HepG2 (cell line): Measurements from ENCODE around the gene ZNF680. TPM values are rescaled to one million over a fixed set of nuclear protein-coding genes. Genes with fewer than 3 reads are reported as not detected.

Source experiments
- ATAC-seq: fragments of 200-7000 bp; cut with Tn5 transposase; 3 replicates; pipeline ENCODE4 v1.9.1; 2020; ENCODE audit warnings: mild to moderate bottlenecking, moderate library complexity
- BruUV-seq: library from RNA; stranded (reverse); fragments of 400-500 nt; replicated peaks from 2 replicates; lab custom pipeline; 2021; lab: Mats Ljungman, UMichigan
- CTCF ChIA-PET: fragments of 300-600 bp; formaldehyde crosslinking; extraction: SDS; loops from one replicate; lab custom pipeline; 2021; ENCODE audit warnings: low total read pairs, inconsistent platforms, low intra/inter-chr PET ratio; lab: Yijun Ruan, JAX
- POLR2A ChIA-PET: fragments of 350-600 bp; sonication (Branson Sonifier 250); formaldehyde crosslinking; loops from one replicate; lab custom pipeline; 2020; ENCODE audit warnings: antibody characterized with exemption, inconsistent platforms; lab: Yijun Ruan, JAX
- DNase-seq: peaks from one replicate; pipeline ENCODE4 v3.0.0-alpha.2; 2015; ENCODE audit warnings: low spot score
- FAIRE-seq: peaks from 3 replicates; lab custom pipeline; 2011; peaks lifted over from hg19 to GRCh38; lab: Jason Lieb, UNC
- H2AFZ ChIP-seq: one replicate; pipeline ENCODE4 v1.6.1; 2011; ENCODE audit warnings: low read length, inconsistent platforms
- H3K27ac ChIP-seq: fragments of 300-600 bp; 3 replicates; pipeline ENCODE4 v1.8.0; 2011; ENCODE audit warnings: mixed run types, mild to moderate bottlenecking, mixed read lengths, low read length, inconsistent platforms; ENCODE audit not compliant: insufficient read depth; ENCODE audit errors: extremely low read length
- H3K27me3 ChIP-seq, 2 experiments: fragments of 200-600 bp in 1 of 2; 2 replicates in 1 of 2; 3 replicates in 1 of 2; pipeline versions ENCODE4 v1.6.0 to v1.8.0; 2011; ENCODE audit warnings: low read length in 2 of 2, mild to moderate bottlenecking in 2 of 2, moderate library complexity in 2 of 2, inconsistent platforms in 1 of 2; ENCODE audit not compliant: insufficient read depth in 2 of 2, control insufficient read depth in 1 of 2
- H3K36me3 ChIP-seq, 2 experiments: fragments of 200-600 bp in 1 of 2; replicated peaks in 1 of 2; 2 replicates in 1 of 2; 3 replicates in 1 of 2; pipeline versions ENCODE4 v1.5.1 to v1.8.0; 2011; ENCODE audit warnings: low read length in 2 of 2, inconsistent platforms in 1 of 2; ENCODE audit not compliant: insufficient read depth in 2 of 2, control insufficient read depth in 1 of 2
- H3K4me1 ChIP-seq: 2 replicates; pipeline ENCODE4 v1.5.1; 2012; ENCODE audit warnings: low read length, inconsistent platforms; ENCODE audit not compliant: insufficient read depth
- H3K4me2 ChIP-seq: 2 replicates; pipeline ENCODE4 v1.6.0; 2011; ENCODE audit warnings: low read depth, low read length, inconsistent platforms
- H3K4me3 ChIP-seq, 3 experiments: fragments of 200-600 bp in 1 of 3; sonication (generic), shearing (Covaris generic) in 1 of 3; replicated peaks in 1 of 3; 2 replicates each; pipeline ENCODE4 v1.5.1; 2011 to 2016; ENCODE audit warnings: low read length in 3 of 3, inconsistent platforms in 2 of 3, low read depth in 2 of 3, mild to moderate bottlenecking in 2 of 3, control low read depth in 1 of 3, mixed read lengths in 1 of 3; ENCODE audit not compliant: insufficient read depth in 1 of 3
- H3K79me2 ChIP-seq: one replicate; pipeline ENCODE4 v1.6.1; 2011; ENCODE audit warnings: low read length, inconsistent platforms; ENCODE audit not compliant: insufficient read depth
- H3K9ac ChIP-seq: 2 replicates; pipeline ENCODE4 v1.6.0; 2011; ENCODE audit warnings: mild to moderate bottlenecking, low read depth, low read length, inconsistent platforms; ENCODE audit not compliant: insufficient read depth
- H3K9me3 ChIP-seq: 2 replicates; pipeline ENCODE4 v1.5.1; 2012; ENCODE audit warnings: mild to moderate bottlenecking, low read length
- H4K20me1 ChIP-seq: 2 replicates; pipeline ENCODE4 v1.6.0; 2011; ENCODE audit warnings: inconsistent platforms, mild to moderate bottlenecking, low read length, moderate library complexity; ENCODE audit not compliant: insufficient read depth
- ATF6 ChIP-seq: sonication (generic); formaldehyde crosslinking; conservative IDR thresholded peaks from 2 replicates; pipeline ENCODE4 v1.4.0; 2020; ENCODE audit warnings: missing genetic modification reagents
- ATM ChIP-seq: fragments of 450-650 bp; IDR thresholded peaks from 2 replicates; pipeline ENCODE4 v1.7.1; 2017; ENCODE audit warnings: mild to moderate bottlenecking, borderline replicate concordance
- EP300 ChIP-seq, 3 experiments: sonication (generic) in 1 of 3; formaldehyde crosslinking in 1 of 3; IDR thresholded peaks; 2 replicates each; pipeline versions ENCODE4 v1.5.1 to v1.6.1; 2011 to 2020; ENCODE audit warnings: low read depth in 2 of 3, low read length in 2 of 3, borderline replicate concordance in 1 of 3, improper control_type of control experiment in 1 of 3, mild to moderate bottlenecking in 1 of 3, missing genetic modification reagents in 1 of 3, moderate library complexity in 1 of 3
- GTF3A ChIP-seq: sonication (generic); formaldehyde crosslinking; conservative IDR thresholded peaks from 2 replicates; pipeline ENCODE4 v1.4.0; 2020; ENCODE audit warnings: mild to moderate bottlenecking, missing genetic modification reagents
- MTA3 ChIP-seq: sonication (generic); formaldehyde crosslinking; IDR thresholded peaks from 2 replicates; pipeline ENCODE4 v1.4.0; 2020; ENCODE audit warnings: missing genetic modification reagents
- MXD4 ChIP-seq: IDR thresholded peaks from 2 replicates; pipeline ENCODE4 v1.6.1; 2016; ENCODE audit warnings: mild to moderate bottlenecking, missing biosample characterization, missing genetic modification reagents
- NAIF1 ChIP-seq: sonication (generic); formaldehyde crosslinking; IDR thresholded peaks from 2 replicates; pipeline ENCODE4 v1.5.0; 2020; ENCODE audit warnings: mild to moderate bottlenecking, missing genetic modification reagents, borderline replicate concordance
- PLSCR1 ChIP-seq: sonication (generic); formaldehyde crosslinking; IDR thresholded peaks from 2 replicates; pipeline ENCODE4 v1.5.0; 2020; ENCODE audit warnings: missing genetic modification reagents, mild to moderate bottlenecking, borderline replicate concordance
- SOX6 ChIP-seq, 2 experiments: fragments of 450-650 bp in 1 of 2; sonication (generic) in 1 of 2; formaldehyde crosslinking in 1 of 2; IDR thresholded peaks; 2 replicates each; pipeline versions ENCODE4 v1.4.0 to v1.6.1; 2017 to 2020; ENCODE audit warnings: antibody characterized with exemption in 1 of 2, mild to moderate bottlenecking in 1 of 2, missing genetic modification reagents in 1 of 2
- TCF7L2 ChIP-seq: IDR thresholded peaks from 2 replicates; pipeline ENCODE4 v1.6.1; 2011; ENCODE audit warnings: mild to moderate bottlenecking, low read depth, low read length, moderate library complexity
- THYN1 ChIP-seq: sonication (generic); formaldehyde crosslinking; IDR thresholded peaks from 2 replicates; pipeline ENCODE4 v1.8.1; 2023; ENCODE audit warnings: low read depth, mild to moderate bottlenecking, moderate library complexity, missing genetic modification reagents, borderline replicate concordance
- ZBTB7B ChIP-seq: sonication (generic); formaldehyde crosslinking; IDR thresholded peaks from 2 replicates; pipeline ENCODE4 v1.4.0; 2020; ENCODE audit warnings: missing genetic modification reagents
- ZMYM2 ChIP-seq: sonication (generic); formaldehyde crosslinking; IDR thresholded peaks from 2 replicates; pipeline ENCODE4 v1.8.0; 2022; ENCODE audit warnings: mild to moderate bottlenecking, missing genetic modification reagents
- ZNF335 ChIP-seq: sonication (generic); formaldehyde crosslinking; IDR thresholded peaks from 2 replicates; pipeline ENCODE4 v1.4.0; 2020; ENCODE audit warnings: missing genetic modification reagents
- ZNF816 ChIP-seq: sonication (generic); formaldehyde crosslinking; IDR thresholded peaks from 2 replicates; pipeline ENCODE4 v1.8.0; 2022; ENCODE audit warnings: missing genetic modification reagents, mild to moderate bottlenecking, borderline replicate concordance
- ZSCAN20 ChIP-seq: sonication (generic); formaldehyde crosslinking; IDR thresholded peaks from 2 replicates; pipeline ENCODE4 v1.4.0; 2020; ENCODE audit warnings: missing genetic modification reagents, mild to moderate bottlenecking, borderline replicate concordance
- WGBS: methylation state at CpG from one replicate; pipeline ENCODE4 v1.1.6; 2017; ENCODE audit warnings: low lambda C conversion rate; 5-methylcytosine and 5-hydroxymethylcytosine counted together
- in situ Hi-C: cut with HindIII; loops from 2 replicates; pipeline ENCODE4 v1.10.0; 2017; ENCODE audit warnings: low pct_unique_long_range_greater_than_20kb; ENCODE audit not compliant: extremely low pct_ligation_motif_present
- intact Hi-C: fragments of 100-400 bp; cut with micrococcal nuclease; formaldehyde crosslinking; loops from one replicate; pipeline ENCODE4 v1.10.0; 2022; ENCODE audit not compliant: unreplicated experiment
- polyA plus RNA-seq, 8 experiments: library from polyadenylated mRNA; depleted of rRNA in 3 of 8; stranded (reverse) in 7 of 8; unstranded in 1 of 8; fragments of >200 nt; fragmentation: Illumina TruSeq in 4 of 8; extraction: Trizol in 4 of 8; gene quantifications; 2 replicates each; pipeline versions ENCODE4 v1.2.1 to v1.2.3, GENCODE V29; 2011 to 2016; ENCODE audit warnings: low read depth in 4 of 8, missing spikeins in 1 of 8, mixed read lengths in 1 of 8; ENCODE audit not compliant: insufficient read depth in 1 of 8
- total RNA-seq, 5 experiments: library from RNA; depleted of rRNA; stranded (reverse); fragments of >200 nt; fragmentation: Illumina TruSeq; extraction: Trizol; gene quantifications; 2 replicates each; pipeline ENCODE4 v1.2.3, GENCODE V29; 2016; ENCODE audit warnings: low read depth in 1 of 5

ZNF680 gene
- total and polyA plus RNA-seq, 2 of the 13 experiments (the other 11 are each of a cell fraction or from before 2014, with no cell fraction given), result 2.1 to 12.4 TPM

GRCh38 chr7:64533756-64534155 lies 29.1 kb downstream of the ZNF680 start (continued):
- TF ChIP-seq ZSCAN20 (CRISPR knock-in tag) (no peak), NAIF1 (CRISPR knock-in tag) (no peak), ATM (no peak)

GRCh38 chr7:64528770-64529169 lies 34.1 kb downstream of the ZNF680 start:
- no peak overlapping the region for H3K4me2 ChIP-seq
- H3K4me3 ChIP-seq, result no peak overlapping the region
- FAIRE-seq, result no peak
- in situ Hi-C loops, result no loop called here
- intact Hi-C loops, result no loop called here
- 97% methylated on average over 3 of the region's 3 CpGs for WGBS
- H2AFZ ChIP-seq, result no peak overlapping the region
- H4K20me1 ChIP-seq, result no peaks in the 10 kb centered on the region
- ATAC-seq, result no peak
- BruUV-seq, result no TSS peak
- H3K9ac ChIP-seq, result no peak overlapping the region
- ChIA-PET POLR2A (no interaction called here), CTCF (no interaction called here)
- peaks cover 6 to 28% of the 10 kb centered on the region in 2 experiments; a peak in 4 of 5 replicates for H3K36me3 ChIP-seq
- H3K4me1 ChIP-seq, result no peaks in the 10 kb centered on the region
- peaks cover 47% of the 10 kb centered on the region for H3K9me3 ChIP-seq
- no peak for DNase-seq
- H3K27ac ChIP-seq, result no peak overlapping the region
- TF ChIP-seq PLSCR1 (no peak), EP300 (IDR thresholded peaks at IDR 0.05; ENCODE audit: low read depth in 2 of 2, low read length in 2 of 2) (no peak), EP300 (CRISPR knock-in tag; IDR thresholded peaks at IDR 0.05; ENCODE audit: borderline replicate concordance) (no peak), TCF7L2 (no peak), GTF3A (no peak), THYN1 (CRISPR knock-in tag) (no peak), ZBTB7B (CRISPR knock-in tag) (no peak), ATF6 (CRISPR knock-in tag) (no peak), MXD4 (CRISPR knock-in tag) (no peak), ZNF335 (CRISPR knock-in tag) (no peak), ZMYM2 (CRISPR knock-in tag) (no peak), MTA3 (CRISPR knock-in tag) (no peak), SOX6 (IDR thresholded peaks at IDR 0.05) (no peak), SOX6 (CRISPR knock-in tag; IDR thresholded peaks at IDR 0.05) (no peak), ZNF816 (CRISPR knock-in tag) (no peak)
- TF ChIP-seq, all 625 proteins: peak for 0
- Histone ChIP-seq H3K27me3 (no peaks in the 10 kb centered on the region), H3K79me2 (peaks cover 3% of the 10 kb centered on the region)
